ENCODE results near the gene WDR20. TPM values are rescaled to one million over a fixed set of nuclear protein-coding genes. Genes with fewer than 3 reads are reported as not detected.

Gene WDR20
- total RNA-seq, 1 donor from 2014 or later: 42.3 TPM

- Mint-ChIP-seq H3K27ac (no peak overlapping the region), H3K4me3 (no peak overlapping the region), H3K36me3 (ENCODE audit: low read depth) (no peaks in the 10 kb centered on the region), H3K4me1 (no peaks in the 10 kb centered on the region), H3K27me3 (peaks cover under 1% of the 10 kb centered on the region), H3K9me3 (no peaks in the 10 kb centered on the region)
- DNase-seq: no peak
- no peak for TF ChIP-seq CTCF (IDR thresholded peaks at IDR 0.05)
- ATAC-seq (ENCODE audit: low read depth): no peak
- CTCF ChIA-PET: no interaction called here
- intact Hi-C loops (cut with micrococcal nuclease): no loop called here
- POLR2A ChIA-PET: no interaction called here
Measured at GRCh38 chr14:102252834-102253801, 113.4 kb downstream of the WDR20 start.

GRCh38 chr14:102255401-102256190 lies 115.9 kb downstream of the WDR20 start:
- H3K27me3 Mint-ChIP-seq: peaks cover 2% of the 10 kb centered on the region
- H3K36me3 Mint-ChIP-seq (ENCODE audit: low read depth): no peaks in the 10 kb centered on the region
- H3K4me3 Mint-ChIP-seq: no peak overlapping the region
- CTCF ChIA-PET: no interaction called here
- no peak for DNase-seq
- H3K4me1 Mint-ChIP-seq: no peaks in the 10 kb centered on the region
- ATAC-seq (ENCODE audit: low read depth): no peak
- no peaks in the 10 kb centered on the region for H3K9me3 Mint-ChIP-seq
- POLR2A ChIA-PET: no interaction called here
- intact Hi-C loops (cut with micrococcal nuclease): no loop called here
- TF ChIP-seq CTCF (IDR thresholded peaks at IDR 0.05): no peak
- H3K27ac Mint-ChIP-seq: no peak overlapping the region

- ATAC-seq (ENCODE audit: low read depth) (no peak), DNase-seq (no peak)
- intact Hi-C loops (cut with micrococcal nuclease): no loop called here
- POLR2A ChIA-PET: no interaction called here
- H3K4me3 Mint-ChIP-seq: no peak overlapping the region
- no peaks in the 10 kb centered on the region for H3K9me3 Mint-ChIP-seq
- CTCF ChIA-PET: no interaction called here
- H3K36me3 Mint-ChIP-seq (ENCODE audit: low read depth): no peaks in the 10 kb centered on the region
- H3K4me1 Mint-ChIP-seq: no peaks in the 10 kb centered on the region
- peaks cover 2% of the 10 kb centered on the region for H3K27me3 Mint-ChIP-seq
- TF ChIP-seq CTCF (IDR thresholded peaks at IDR 0.05): no peak
- no peak overlapping the region for H3K27ac Mint-ChIP-seq
Measured at GRCh38 chr14:102256716-102257115, 117.0 kb downstream of the WDR20 start.

GRCh38 chr14:102258136-102258535 lies 118.4 kb downstream of the WDR20 start:
- ChIA-PET CTCF (no interaction called here), POLR2A (no interaction called here)
- no peak for ATAC-seq (ENCODE audit: low read depth)
- Mint-ChIP-seq H3K27ac (no peak overlapping the region), H3K36me3 (ENCODE audit: low read depth) (no peaks in the 10 kb centered on the region), H3K4me3 (no peak overlapping the region), H3K9me3 (no peaks in the 10 kb centered on the region), H3K4me1 (no peaks in the 10 kb centered on the region), H3K27me3 (peaks cover 2% of the 10 kb centered on the region)
- intact Hi-C loops (cut with micrococcal nuclease): no loop called here
- DNase-seq: no peak
- no peak for TF ChIP-seq CTCF (IDR thresholded peaks at IDR 0.05)

Other genes with a start within 250 kb of the WDR20 start
- 208 and 236 TPM in 2 replicates for gene DYNC1H1, start 175.3 kb upstream of the WDR20 start, total RNA-seq
- 431 and 435 TPM in 2 replicates for gene HSP90AA1, start 52.9 kb upstream of the WDR20 start, total RNA-seq
- 1.8 and 3.1 TPM in 2 replicates for gene MOK, start 165.3 kb downstream of the WDR20 start, total RNA-seq
- 17.1 and 17.6 TPM in 2 replicates for gene ZNF839, start 179.8 kb downstream of the WDR20 start, total RNA-seq
- 48.6 and 57.5 TPM in 2 replicates for gene CINP, start 223.0 kb downstream of the WDR20 start, total RNA-seq
- gene TECPR2, start 223.0 kb downstream of the WDR20 start, total RNA-seq: 9.9 and 11.8 TPM in 2 replicates